GM12891 (cell line): ENCODE data around the gene PGAM4.

Experiments used
- POLR2A ChIP-seq: IDR thresholded peaks from 2 replicates; pipeline ENCODE4 v1.6.1; 2011; ENCODE audit warnings: low read depth, low read length, control low read depth
- POLR2AphosphoS5 ChIP-seq: IDR thresholded peaks from 2 replicates; pipeline ENCODE4 v1.6.1; 2011; ENCODE audit warnings: low read depth, low read length, control low read depth
- POU2F2 ChIP-seq: IDR thresholded peaks from 2 replicates; pipeline ENCODE4 v1.6.1; 2011; ENCODE audit warnings: low read depth, mild to moderate bottlenecking, control low read depth, low read length, moderate library complexity

DNA sequence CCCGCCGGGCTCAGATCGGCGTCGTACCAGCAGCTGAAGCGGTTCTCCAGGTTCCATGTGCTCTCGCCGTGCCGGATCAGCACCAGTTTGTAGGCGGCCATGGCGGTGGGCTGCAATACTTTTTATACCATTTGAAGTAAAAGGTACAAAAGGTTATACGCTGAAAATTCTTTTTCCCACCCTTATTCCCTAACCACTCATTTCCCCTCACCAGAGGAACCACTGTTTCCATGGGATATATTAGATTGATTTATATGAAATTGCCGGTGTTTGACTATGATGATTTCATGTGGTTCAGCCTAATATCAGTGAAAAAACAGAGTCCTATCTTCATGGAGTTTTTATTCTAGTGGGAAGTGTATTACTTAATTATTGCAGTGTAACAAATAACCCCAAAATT, at the start of gene PGAM4:
- TF ChIP-seq POLR2AphosphoS5 (no peak), POLR2A (no peak), POU2F2 (no peak)
